Hepatocyte (in vitro differentiated cells): ENCODE data around the gene GJD3. TPM values are rescaled to one million over a fixed set of nuclear protein-coding genes. Genes with fewer than 3 reads are reported as not detected.
"Not testable (repeated sequence)": the region's sequence is repeated elsewhere in the genome, so short reads cannot be mapped to it uniquely, and the experiment has no call there.

Experiments
- DNase-seq: peaks from one replicate; pipeline ENCODE4 v3.0.0-alpha.2; 2016; ENCODE audit warnings: low spot score
- H2AFZ ChIP-seq: fragments of 200-600 bp; sonication (generic); 2 replicates; pipeline ENCODE4 v1.6.0; 2016; ENCODE audit warnings: antibody characterized with exemption, mild to moderate bottlenecking
- H3K27ac ChIP-seq: fragments of 200-600 bp; sonication (generic); 2 replicates; pipeline ENCODE4 v1.5.1; 2016; ENCODE audit warnings: mild to moderate bottlenecking
- H3K27me3 ChIP-seq: fragments of 200-600 bp; sonication (generic); 2 replicates; pipeline ENCODE4 v1.6.1; 2016
- H3K36me3 ChIP-seq: fragments of 200-600 bp; sonication (generic); replicated peaks from 2 replicates; pipeline ENCODE4 v1.5.1; 2016; ENCODE audit warnings: low read depth; ENCODE audit not compliant: insufficient read depth
- H3K4me1 ChIP-seq: fragments of 200-600 bp; sonication (generic); 2 replicates; pipeline ENCODE4 v1.5.1; 2016; ENCODE audit warnings: mild to moderate bottlenecking, moderate library complexity; ENCODE audit not compliant: insufficient read depth
- H3K4me2 ChIP-seq: fragments of 200-600 bp; sonication (generic); 2 replicates; pipeline ENCODE4 v1.6.0; 2016
- H3K4me3 ChIP-seq: fragments of 200-600 bp; sonication (generic); 2 replicates; pipeline ENCODE4 v1.5.1; 2016; ENCODE audit warnings: mild to moderate bottlenecking
- H3K79me2 ChIP-seq: fragments of 200-600 bp; sonication (generic); 2 replicates; pipeline ENCODE4 v1.6.0; 2017; ENCODE audit warnings: mild to moderate bottlenecking
- H3K9me2 ChIP-seq: fragments of 200-600 bp; sonication (generic); replicated peaks from 2 replicates; pipeline ENCODE4 v1.6.0; 2017; ENCODE audit warnings: mild to moderate bottlenecking; ENCODE audit not compliant: insufficient read depth
- H3K9me3 ChIP-seq: fragments of 200-600 bp; sonication (generic); 2 replicates; pipeline ENCODE4 v1.5.1; 2016; ENCODE audit warnings: low read depth, mild to moderate bottlenecking
- H4K20me1 ChIP-seq: fragments of 200-600 bp; sonication (generic); 2 replicates; pipeline ENCODE4 v1.6.0; 2016; ENCODE audit warnings: mild to moderate bottlenecking; ENCODE audit not compliant: insufficient read depth, poor library complexity, severe bottlenecking
- CTCF ChIP-seq: fragments of 200-600 bp; sonication (generic); IDR thresholded peaks from 2 replicates; pipeline ENCODE4 v1.5.1; 2016; ENCODE audit warnings: antibody characterized with exemption, mild to moderate bottlenecking; ENCODE audit not compliant: poor library complexity
- EZH2 ChIP-seq: fragments of 200-600 bp; sonication (generic); IDR thresholded peaks from 2 replicates; pipeline ENCODE4 v1.6.1; 2016; ENCODE audit warnings: antibody characterized with exemption, mild to moderate bottlenecking, borderline replicate concordance
- EZH2phosphoT487 ChIP-seq: fragments of 200-600 bp; sonication (generic); IDR thresholded peaks from one replicate; pipeline ENCODE4 v1.6.1; 2018; ENCODE audit warnings: antibody characterized with exemption, mild to moderate bottlenecking, low read depth, moderate library complexity; ENCODE audit not compliant: unreplicated experiment, severe bottlenecking
- WGBS: methylation state at CpG from one replicate; pipeline ENCODE4 v1.1.6; 2016; ENCODE audit warnings: low lambda C conversion rate; ENCODE audit errors: missing lambda C conversion rate; 5-methylcytosine and 5-hydroxymethylcytosine counted together
- polyA plus RNA-seq: library from polyadenylated mRNA; unstranded; fragments of >200 nt; fragmentation: Nextera tagmentation; extraction: Ambion mirVana; gene quantifications from 2 replicates; pipeline ENCODE4 v1.2.1, GENCODE V29; 2016
- total RNA-seq: library from RNA; depleted of rRNA; stranded (reverse); fragments of >200 nt; gene quantifications from 2 replicates; pipeline ENCODE4 v1.2.3, GENCODE V29; 2014

Gene GJD3
- total and polyA plus RNA-seq, 2 experiments from 2014 or later: 0.47 to 3.8 TPM

- Histone ChIP-seq H3K27ac (no peak overlapping the region), H3K4me3 (no peak overlapping the region), H3K27me3 (no peaks in the 10 kb centered on the region), H3K4me2 (no peak overlapping the region), H3K36me3 (no peaks in the 10 kb centered on the region), H2AFZ (no peak overlapping the region), H3K9me3 (no peaks in the 10 kb centered on the region), H3K4me1 (no peaks in the 10 kb centered on the region), H3K9me2 (no peaks in the 10 kb centered on the region), H4K20me1 (no peaks in the 10 kb centered on the region), H3K79me2 (no peaks in the 10 kb centered on the region)
- no peak for TF ChIP-seq EZH2phosphoT487
- TF ChIP-seq CTCF: no peak
- TF ChIP-seq EZH2: no peak
- WGBS: 100% methylated on average over 2 of the region's 2 CpGs
- DNase-seq: no peak
Observed at GRCh38 chr17:40372031-40372430, 7.5 kb upstream of the GJD3 start.

GRCh38 chr17:40371261-40371929 is 6.9 kb upstream of the GJD3 start:
- no peak overlapping the region for H3K27ac ChIP-seq
- no peaks in the 10 kb centered on the region for H3K9me3 ChIP-seq
- H3K79me2 ChIP-seq: no peaks in the 10 kb centered on the region
- no peaks in the 10 kb centered on the region for H3K27me3 ChIP-seq
- no peaks in the 10 kb centered on the region for H4K20me1 ChIP-seq
- no peak overlapping the region for H3K4me3 ChIP-seq
- no peak for DNase-seq
- H3K9me2 ChIP-seq: no peaks in the 10 kb centered on the region
- 84% methylated on average over 16 of the region's 16 CpGs for WGBS
- no peak overlapping the region for H3K4me2 ChIP-seq
- TF ChIP-seq EZH2 (no peak), EZH2phosphoT487 (no peak), CTCF (no peak)
- H3K4me1 ChIP-seq: no peaks in the 10 kb centered on the region
- H2AFZ ChIP-seq: no peak overlapping the region
- H3K36me3 ChIP-seq: no peaks in the 10 kb centered on the region

DNA sequence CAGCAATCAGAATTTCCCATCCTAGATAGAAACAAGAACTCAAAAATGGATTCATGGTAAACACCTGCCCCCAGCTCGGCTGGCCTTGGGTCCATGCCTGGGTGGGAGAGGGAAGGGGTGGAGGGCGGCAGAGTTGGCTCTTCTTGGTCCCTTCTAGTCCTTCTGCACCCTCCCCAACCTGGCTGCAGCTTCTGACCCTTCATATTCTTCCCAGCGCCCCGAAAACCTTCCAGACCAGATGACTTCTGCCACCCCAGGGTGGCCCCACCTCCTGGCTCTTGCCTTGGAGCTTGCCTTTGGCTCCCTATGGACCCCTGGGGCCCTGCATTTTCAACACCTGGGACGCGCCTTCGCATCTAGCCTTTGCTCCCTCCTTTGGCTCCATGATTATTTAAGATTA is 5.4 kb upstream of the GJD3 start:
- TF ChIP-seq CTCF: no peak
- TF ChIP-seq EZH2: no peak
- no peak for TF ChIP-seq EZH2phosphoT487
- no peaks in the 10 kb centered on the region for H3K79me2 ChIP-seq
- H4K20me1 ChIP-seq: no peaks in the 10 kb centered on the region
- H3K27me3 ChIP-seq: no peaks in the 10 kb centered on the region
- H3K36me3 ChIP-seq: no peaks in the 10 kb centered on the region
- no peak overlapping the region for H3K4me2 ChIP-seq
- no peak for DNase-seq
- H3K4me3 ChIP-seq: no peak overlapping the region
- H3K27ac ChIP-seq: no peak overlapping the region
- no peaks in the 10 kb centered on the region for H3K9me3 ChIP-seq
- H2AFZ ChIP-seq: no peak overlapping the region
- no peaks in the 10 kb centered on the region for H3K9me2 ChIP-seq
- no peaks in the 10 kb centered on the region for H3K4me1 ChIP-seq
- WGBS: 95% methylated on average over 7 of the region's 7 CpGs

DNA sequence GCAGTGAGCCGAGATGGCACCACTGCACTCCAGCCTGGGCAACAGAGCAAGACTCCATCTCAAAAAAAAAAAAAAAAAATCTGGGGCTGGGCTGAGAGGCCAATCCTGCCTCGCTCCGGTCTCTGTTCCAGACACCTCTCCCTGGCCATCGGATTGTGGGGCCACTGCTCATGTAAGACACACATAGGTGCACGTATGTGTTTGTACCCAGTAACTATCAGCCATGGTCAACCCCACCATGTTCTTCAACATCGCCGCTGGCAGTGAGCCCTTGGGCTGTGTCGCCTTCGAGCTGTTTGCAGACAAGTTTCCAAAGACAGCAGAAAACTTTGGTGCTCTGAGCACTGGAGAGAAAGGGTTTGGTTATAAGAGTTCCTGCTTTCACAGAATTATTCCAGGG is 3.2 kb upstream of the GJD3 start:
- H4K20me1 ChIP-seq, H3K4me1 ChIP-seq, DNase-seq, H3K27ac ChIP-seq, H3K9me2 ChIP-seq, H3K79me2 ChIP-seq, H3K36me3 ChIP-seq, H2AFZ ChIP-seq, H3K4me3 ChIP-seq, H3K4me2 ChIP-seq, H3K9me3 ChIP-seq, H3K27me3 ChIP-seq: not testable (repeated sequence)
- 95% methylated on average over 9 of the region's 9 CpGs for WGBS
